ENCODE data around the gene LEF1.

GRCh38 chr4:108155373-108155772, 13.4 kb downstream of the LEF1 start:
- TF ChIP-seq REST (IDR thresholded peaks at IDR 0.05; ENCODE audit: low read depth) (no peak), CEBPB (IDR thresholded peaks at IDR 0.05; ENCODE audit: low read depth) (no peak), CTCF (IDR thresholded peaks at IDR 0.05 in 2 of 3, conservative IDR thresholded peaks at IDR 0.05 in 1 of 3; ENCODE audit: borderline replicate concordance in 1 of 3, insufficient read depth in 1 of 3, low read depth in 2 of 3, low read length in 2 of 3) (no peak), RAD21 (IDR thresholded peaks at IDR 0.05; ENCODE audit: low read depth) (no peak), POLR2A (IDR thresholded peaks at IDR 0.05; ENCODE audit: borderline replicate concordance, extremely low read depth, insufficient read depth, insufficient read length) (no peak), EGR1 (IDR thresholded peaks at IDR 0.05; ENCODE audit: low read depth) (no peak), POLR2AphosphoS5 (IDR thresholded peaks at IDR 0.05; ENCODE audit: low read depth, low read length) (no peak), MAX (IDR thresholded peaks at IDR 0.05) (no peak)
